Trophoblast cell (in vitro differentiated cells and primary cell): Measurements from ENCODE around the gene RET.

ENCODE experiments used
- DNase-seq, 2 donors: peaks; one replicate each; pipeline ENCODE4 v3.0.0-alpha.2; 2016
- H2AFZ ChIP-seq: 2 replicates; pipeline ENCODE4 v1.6.1; 2013; ENCODE audit warnings: low read length, moderate library complexity, mild to moderate bottlenecking; ENCODE audit not compliant: insufficient read depth, poor library complexity
- H2AK5ac ChIP-seq: 2 replicates; pipeline ENCODE4 v1.6.1; 2013; ENCODE audit warnings: mild to moderate bottlenecking, low read length
- H2BK120ac ChIP-seq: 2 replicates; pipeline ENCODE4 v1.6.1; 2013; ENCODE audit warnings: low read length, mild to moderate bottlenecking, moderate library complexity; ENCODE audit not compliant: insufficient read depth, poor library complexity
- H2BK12ac ChIP-seq: 2 replicates; pipeline ENCODE4 v1.6.1; 2013; ENCODE audit warnings: mild to moderate bottlenecking, low read length, moderate library complexity
- H2BK5ac ChIP-seq: 2 replicates; pipeline ENCODE4 v1.6.1; 2013; ENCODE audit warnings: low read length, low read depth, moderate library complexity, mild to moderate bottlenecking; ENCODE audit not compliant: poor library complexity
- H3K14ac ChIP-seq: 2 replicates; pipeline ENCODE4 v1.6.1; 2013; ENCODE audit warnings: mild to moderate bottlenecking, low read length
- H3K18ac ChIP-seq: 2 replicates; pipeline ENCODE4 v1.6.1; 2013; ENCODE audit warnings: mild to moderate bottlenecking, low read length
- H3K23ac ChIP-seq: 2 replicates; pipeline ENCODE4 v1.6.1; 2013; ENCODE audit warnings: low read length
- H3K27ac ChIP-seq: 2 replicates; pipeline ENCODE4 v1.5.1; 2013; ENCODE audit warnings: low read depth, mild to moderate bottlenecking, inconsistent platforms, low read length, moderate library complexity
- H3K27me3 ChIP-seq: 2 replicates; pipeline ENCODE4 v1.6.1; 2013; ENCODE audit warnings: inconsistent platforms, mild to moderate bottlenecking, low read length, moderate library complexity; ENCODE audit not compliant: insufficient read depth
- H3K36me3 ChIP-seq, 2 experiments: 1 replicate in 1 of 2; 2 replicates in 1 of 2; pipeline ENCODE4 v1.6.1; 2013; ENCODE audit warnings: low read length in 2 of 2, mild to moderate bottlenecking in 2 of 2, moderate library complexity in 1 of 2; ENCODE audit not compliant: insufficient read depth in 2 of 2, control insufficient read depth in 1 of 2
- H3K4ac ChIP-seq: 2 replicates; pipeline ENCODE4 v1.6.1; 2013; ENCODE audit warnings: low read depth, mild to moderate bottlenecking, low read length, moderate library complexity
- H3K4me1 ChIP-seq, 2 experiments: 1 replicate in 1 of 2; 2 replicates in 1 of 2; pipeline ENCODE4 v1.6.1; 2013; ENCODE audit warnings: low read length in 2 of 2, mild to moderate bottlenecking in 2 of 2, moderate library complexity in 1 of 2; ENCODE audit not compliant: insufficient read depth in 2 of 2, control insufficient read depth in 1 of 2
- H3K4me2 ChIP-seq: 2 replicates; pipeline ENCODE4 v1.6.1; 2013; ENCODE audit warnings: inconsistent platforms, mild to moderate bottlenecking, low read length, moderate library complexity
- H3K4me3 ChIP-seq: 2 replicates; pipeline ENCODE4 v1.5.1; 2013; ENCODE audit warnings: mild to moderate bottlenecking, low read depth, low read length, inconsistent platforms
- H3K79me1 ChIP-seq: one replicate; pipeline ENCODE4 v1.6.1; 2013; ENCODE audit warnings: low read length
- H3K79me2 ChIP-seq: 2 replicates; pipeline ENCODE4 v1.6.1; 2013; ENCODE audit warnings: low read length, mild to moderate bottlenecking; ENCODE audit not compliant: control insufficient read depth, insufficient read depth, poor library complexity
- H3K9ac ChIP-seq: 2 replicates; pipeline ENCODE4 v1.6.1; 2013; ENCODE audit warnings: mild to moderate bottlenecking, low read length
- H3K9me3 ChIP-seq: 2 replicates; pipeline ENCODE4 v1.6.1; 2013; ENCODE audit warnings: low read depth, mild to moderate bottlenecking, control low read depth, inconsistent platforms, low read length; ENCODE audit not compliant: insufficient read depth
- H4K12ac ChIP-seq: 2 replicates; pipeline ENCODE4 v1.6.1; 2013; ENCODE audit warnings: low read depth, mild to moderate bottlenecking, low read length, moderate library complexity
- H4K8ac ChIP-seq: 2 replicates; pipeline ENCODE4 v1.6.1; 2013; ENCODE audit warnings: low read depth, mild to moderate bottlenecking, low read length, moderate library complexity
- H4K91ac ChIP-seq: one replicate; pipeline ENCODE4 v1.6.1; 2013; ENCODE audit warnings: low read depth, mild to moderate bottlenecking, low read length, moderate library complexity
- WGBS: extraction: QIAGEN DNeasy Blood & Tissue Kit; methylation state at CpG from one replicate; pipeline ENCODE4 v1.1.7; 2013; ENCODE audit warnings: missing lambda C conversion rate; ENCODE audit not compliant: insufficient read length, insufficient coverage; ENCODE audit errors: extremely low coverage; 5-methylcytosine and 5-hydroxymethylcytosine counted together

The RET gene

DNA sequence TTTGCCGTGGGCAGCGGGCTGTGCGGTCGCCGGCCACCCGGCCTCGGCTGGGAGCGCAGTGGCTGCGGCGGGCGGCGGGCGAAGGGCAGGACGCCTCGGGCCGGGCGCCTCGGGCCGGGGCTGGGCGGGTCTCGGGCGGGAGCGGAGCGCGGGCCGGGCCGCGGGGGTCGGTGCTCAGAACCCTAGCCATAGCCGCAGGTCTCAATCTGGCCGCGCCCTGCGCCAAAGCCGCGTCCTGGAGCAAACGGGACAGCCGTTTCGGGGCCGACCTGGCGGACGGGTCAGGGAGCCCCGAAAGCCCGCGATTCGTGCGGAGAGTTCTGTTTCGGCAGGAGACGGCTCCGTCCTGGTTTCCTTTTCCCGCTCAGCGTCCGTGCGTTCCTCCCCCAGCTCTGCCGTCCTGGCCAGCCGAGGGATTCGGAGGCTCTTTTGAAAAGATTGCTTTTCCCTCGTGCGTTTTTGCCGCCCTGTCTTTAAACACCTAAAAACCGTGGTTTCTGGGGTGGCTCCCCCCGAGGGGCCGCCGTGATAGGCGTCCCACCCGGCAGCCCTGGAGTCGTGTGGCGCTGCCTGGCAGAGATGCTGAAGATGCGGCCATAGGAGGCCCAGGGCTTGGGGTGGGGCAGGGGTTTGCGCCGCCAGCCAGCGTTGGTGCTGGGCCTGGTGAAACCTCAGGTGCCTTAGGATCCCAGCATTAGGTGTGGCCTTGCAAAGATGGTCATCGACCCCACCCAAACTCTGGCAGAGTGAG, 727 bp downstream of the RET start:
- Histone ChIP-seq H3K14ac (no peak overlapping the region), H2AK5ac (no peak overlapping the region), H2BK120ac (no peak overlapping the region), H3K4me3 (peak overlapping the region; percentile 61), H3K4me1 (peaks cover 0 to 3% of the 10 kb centered on the region in 2 experiments), H3K18ac (no peak overlapping the region), H3K9ac (no peak overlapping the region), H2AFZ (peak overlapping the region; percentile 47), H4K8ac (no peak overlapping the region), H3K27me3 (peaks cover 31% of the 10 kb centered on the region), H3K36me3 (no peaks in the 10 kb centered on the region), H3K79me2 (no peaks in the 10 kb centered on the region), H2BK12ac (no peak overlapping the region), H3K4me2 (peak overlapping the region; percentile 66), H3K4ac (no peak overlapping the region), H4K12ac (no peak overlapping the region), H3K79me1 (no peaks in the 10 kb centered on the region), H3K9me3 (peaks cover 7% of the 10 kb centered on the region), H3K23ac (no peak overlapping the region), H2BK5ac (no peak overlapping the region), H3K27ac (no peak overlapping the region), H4K91ac (no peak overlapping the region)
- no peak for DNase-seq
- no CpG with 5 or more reads among the region's 72 CpGs for WGBS

DNA sequence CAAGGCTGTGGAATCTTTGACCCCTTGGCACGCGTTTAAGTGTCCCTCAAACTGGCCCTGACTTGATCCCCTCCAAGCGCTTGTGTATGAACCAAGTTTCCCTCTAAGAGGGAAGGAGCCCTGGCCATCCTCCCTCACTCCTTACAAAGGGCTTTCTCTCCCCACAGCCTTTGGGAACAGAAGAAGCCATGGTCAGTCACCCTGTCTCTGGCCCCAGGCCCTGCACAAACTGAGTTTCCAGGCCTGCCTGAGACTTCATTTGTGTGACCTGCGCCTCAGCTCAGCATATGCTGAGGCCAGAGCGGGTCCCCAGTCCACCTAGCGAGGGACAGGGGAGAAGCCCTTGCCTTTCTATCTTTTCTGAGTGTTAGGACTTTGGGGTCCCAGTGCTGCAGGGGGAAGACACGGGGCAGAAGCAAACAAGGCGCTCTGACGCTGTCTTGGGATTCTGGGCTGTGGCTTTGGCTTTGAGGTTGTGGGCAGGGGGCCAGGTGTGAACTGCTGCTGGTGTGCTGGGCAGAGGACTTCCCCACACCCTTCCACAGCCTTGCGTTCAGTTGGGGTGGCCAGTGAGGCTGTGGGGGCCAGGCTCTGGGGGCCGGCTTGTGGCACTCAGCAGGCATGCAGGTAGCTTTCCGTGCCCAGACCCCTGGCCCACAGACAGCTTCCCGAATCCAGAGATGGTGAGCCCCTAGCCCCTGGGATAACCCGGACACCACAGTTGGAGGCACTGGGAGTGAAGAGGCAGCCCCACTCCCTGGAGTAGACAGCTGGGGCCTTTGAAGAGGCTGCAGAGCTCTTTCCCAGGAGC, 1.5 kb downstream of the RET start:
- no CpG with 5 or more reads among the region's 14 CpGs for WGBS
- H3K27ac ChIP-seq = no peak overlapping the region

DNA sequence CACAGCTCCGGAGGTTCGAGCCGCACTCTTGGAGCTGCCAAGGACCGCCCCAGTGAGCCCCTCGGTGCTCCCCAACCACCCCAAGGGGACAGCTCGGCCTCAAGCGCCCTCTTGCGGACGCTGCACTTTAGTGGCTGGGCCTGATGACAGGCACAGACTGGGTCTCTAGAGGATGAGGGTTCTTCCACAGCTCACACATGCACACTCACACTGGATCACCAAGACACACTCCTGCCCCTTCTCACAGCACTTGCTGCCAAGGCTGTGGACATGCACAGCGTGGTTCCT, 2.1 kb downstream of the RET start:
- H2BK5ac ChIP-seq = no peak overlapping the region
- no peak overlapping the region for H4K8ac ChIP-seq
- no peak overlapping the region for H3K4me2 ChIP-seq
- H4K12ac ChIP-seq = no peak overlapping the region
- no peaks in the 10 kb centered on the region for H3K36me3 ChIP-seq
- no peak overlapping the region for H4K91ac ChIP-seq
- H2AFZ ChIP-seq = no peak overlapping the region
- peak in 1 of 2 donors; percentile 32 for DNase-seq
- no peaks in the 10 kb centered on the region for H3K79me2 ChIP-seq
- H3K4me3 ChIP-seq = no peak overlapping the region
- WGBS = no CpG with 5 or more reads among the region's 10 CpGs
- no peak overlapping the region for H2BK120ac ChIP-seq
- H3K4me1 ChIP-seq = peaks cover 0 to 3% of the 10 kb centered on the region in 2 experiments
- H2BK12ac ChIP-seq = no peak overlapping the region
- no peaks in the 10 kb centered on the region for H3K79me1 ChIP-seq
- no peak overlapping the region for H3K18ac ChIP-seq
- H2AK5ac ChIP-seq = no peak overlapping the region
- H3K9ac ChIP-seq = no peak overlapping the region
- no peak overlapping the region for H3K23ac ChIP-seq
- H3K9me3 ChIP-seq = peaks cover 5% of the 10 kb centered on the region
- H3K27me3 ChIP-seq = peaks cover 31% of the 10 kb centered on the region
- H3K4ac ChIP-seq = no peak overlapping the region
- H3K14ac ChIP-seq = no peak overlapping the region
- H3K27ac ChIP-seq = no peak overlapping the region

More for the DNA sequence above, 1.5 kb downstream of the RET start:
- Histone ChIP-seq H4K12ac (no peak overlapping the region), H3K14ac (no peak overlapping the region), H2BK12ac (no peak overlapping the region), H2BK120ac (no peak overlapping the region), H2AK5ac (no peak overlapping the region), H2AFZ (no peak overlapping the region), H3K23ac (no peak overlapping the region), H3K9me3 (peaks cover 5% of the 10 kb centered on the region), H2BK5ac (no peak overlapping the region), H3K36me3 (no peaks in the 10 kb centered on the region), H3K27me3 (peaks cover 31% of the 10 kb centered on the region), H3K4me1 (peaks cover 0 to 3% of the 10 kb centered on the region in 2 experiments), H3K9ac (no peak overlapping the region), H3K4me2 (no peak overlapping the region), H4K8ac (no peak overlapping the region), H3K18ac (no peak overlapping the region), H3K79me1 (no peaks in the 10 kb centered on the region), H3K79me2 (no peaks in the 10 kb centered on the region), H3K4ac (no peak overlapping the region), H3K4me3 (no peak overlapping the region), H4K91ac (no peak overlapping the region)
- DNase-seq = no peak

DNA sequence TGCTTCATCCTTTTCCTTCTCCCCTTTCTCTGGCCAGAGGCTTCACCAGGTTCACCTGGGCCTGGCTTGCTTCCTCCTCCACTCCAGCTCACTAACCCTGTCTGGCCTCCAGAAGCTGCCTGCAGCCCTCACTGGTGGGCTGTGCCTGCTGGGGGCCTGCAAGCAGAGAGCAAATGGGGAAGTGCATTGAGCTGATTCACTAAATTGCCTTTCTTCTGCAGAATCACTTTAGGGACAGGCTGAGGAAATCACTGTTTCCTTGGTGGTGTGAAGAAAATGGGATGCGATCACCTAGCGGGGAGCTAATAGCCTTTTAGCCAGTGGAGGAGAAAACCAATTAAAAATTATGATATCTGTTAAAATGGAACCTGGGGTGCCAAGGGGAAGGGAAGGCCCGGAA, 3.0 kb downstream of the RET start:
- Histone ChIP-seq H3K4me2 (no peak overlapping the region), H3K4ac (no peak overlapping the region), H4K12ac (no peak overlapping the region), H2BK5ac (no peak overlapping the region), H3K9ac (no peak overlapping the region), H3K23ac (no peak overlapping the region), H3K18ac (no peak overlapping the region), H4K91ac (no peak overlapping the region), H2BK120ac (no peak overlapping the region), H2AK5ac (no peak overlapping the region), H2AFZ (no peak overlapping the region), H3K4me1 (peaks cover 0 to 3% of the 10 kb centered on the region in 2 experiments), H3K27ac (no peak overlapping the region), H3K36me3 (no peaks in the 10 kb centered on the region), H3K27me3 (peaks cover 31% of the 10 kb centered on the region), H3K79me1 (no peaks in the 10 kb centered on the region), H3K4me3 (no peak overlapping the region), H2BK12ac (no peak overlapping the region), H3K9me3 (peaks cover 5% of the 10 kb centered on the region), H3K14ac (no peak overlapping the region), H4K8ac (no peak overlapping the region), H3K79me2 (no peaks in the 10 kb centered on the region)
- no CpG with 5 or more reads among the region's 3 CpGs for whole genome bisulfite sequencing
- DNase-seq = no peak
